Stimulated activated CD4-positive, alpha-beta T cell treated with anti-CD3 and anti-CD28 coated beads, Interleukin-2, amount 100 ng/mL, for 4 hours (primary cell): ENCODE data around the gene CNTNAP4.

Experiments used
- DNase-seq: peaks from one replicate; pipeline ENCODE4 v3.0.0-alpha.2; 2020; ENCODE audit warnings: low read depth

The CNTNAP4 gene

DNA sequence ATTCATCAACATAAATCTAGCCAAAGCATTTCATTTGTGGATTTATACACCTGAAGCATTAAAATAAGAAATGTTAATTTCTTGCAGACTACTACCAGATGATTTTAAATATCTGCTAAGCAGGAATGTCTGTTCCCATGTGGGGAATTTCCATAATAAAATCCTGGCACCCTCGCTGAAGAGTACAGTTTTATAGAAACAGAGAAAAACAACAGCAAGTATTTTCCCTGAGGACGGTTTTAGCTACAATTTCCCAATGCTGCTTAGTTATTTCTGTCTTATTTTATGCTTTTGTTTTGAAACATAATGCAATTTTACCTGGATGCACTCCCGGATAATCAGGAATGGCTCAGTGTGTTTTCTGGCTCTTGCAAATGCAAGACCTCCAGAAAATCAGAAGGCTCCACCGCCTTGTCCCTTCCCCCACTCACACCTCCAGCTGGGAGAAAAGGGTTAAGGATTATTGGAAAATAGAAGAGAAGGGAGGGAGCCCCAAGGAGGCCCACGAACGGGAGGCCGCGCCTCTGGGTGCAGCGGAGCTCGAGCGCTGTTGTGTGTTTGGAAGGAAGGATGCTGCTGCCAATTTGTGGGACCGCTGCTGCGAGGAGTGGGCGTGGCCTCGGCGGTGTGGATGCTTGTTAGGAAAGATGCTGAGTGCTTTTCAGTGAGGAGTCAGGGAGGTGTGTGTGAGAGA lies at the start of gene CNTNAP4:
CNTNAP4 (plus strand) TSS at position 657 of the 694 bp plus-strand sequence. CDS start 262 bp downstream, outside the sequence.
- no peak for DNase-seq

DNA sequence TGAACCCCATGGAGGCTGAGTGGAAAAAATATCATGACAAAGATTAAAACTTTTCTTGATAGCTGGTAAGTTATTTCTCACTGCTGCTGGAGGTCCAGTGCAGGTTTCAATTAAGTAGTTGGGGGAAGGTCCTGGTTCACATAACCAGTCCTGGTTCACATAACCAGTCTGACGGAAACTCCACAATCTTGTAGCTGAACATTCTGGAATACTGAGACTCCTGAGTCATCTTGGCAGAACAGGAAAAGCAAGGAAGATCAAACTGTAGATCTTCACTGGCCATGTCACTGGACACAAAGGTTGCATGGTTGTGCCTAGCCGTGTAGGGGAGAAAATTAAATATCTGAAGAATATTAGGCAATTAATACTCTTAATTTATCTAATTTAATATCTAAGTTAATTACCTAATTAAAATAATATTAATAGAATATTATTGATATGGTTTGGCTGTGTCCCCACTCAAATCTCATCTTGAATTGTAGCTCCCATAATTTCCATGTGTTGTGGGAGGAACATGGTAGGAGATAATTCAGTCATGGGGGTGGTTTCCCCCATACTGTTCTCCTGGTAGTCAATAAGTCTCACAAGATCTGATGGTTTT lies 48.6 kb upstream of the CNTNAP4 start:
- DNase-seq, result no peak

DNA sequence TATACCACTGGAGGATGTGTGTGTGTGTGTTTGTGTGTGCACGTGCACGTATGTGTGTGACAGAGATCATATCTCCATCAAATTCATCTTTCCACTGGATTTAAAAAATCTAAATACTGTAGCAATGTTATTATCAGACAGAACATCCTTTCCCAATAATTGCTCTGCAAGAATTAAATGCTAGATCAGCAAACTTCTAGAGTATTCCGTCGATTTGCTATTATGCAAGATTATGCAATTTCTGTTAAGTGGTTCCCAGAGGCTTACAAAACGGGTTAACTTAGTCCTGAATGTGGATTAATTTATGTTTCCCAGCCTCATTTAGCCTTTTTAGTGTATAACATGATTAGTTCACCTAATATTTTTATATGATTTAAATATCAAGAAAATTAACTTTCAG lies 44.5 kb upstream of the CNTNAP4 start:
- DNase-seq, result no peak

DNA sequence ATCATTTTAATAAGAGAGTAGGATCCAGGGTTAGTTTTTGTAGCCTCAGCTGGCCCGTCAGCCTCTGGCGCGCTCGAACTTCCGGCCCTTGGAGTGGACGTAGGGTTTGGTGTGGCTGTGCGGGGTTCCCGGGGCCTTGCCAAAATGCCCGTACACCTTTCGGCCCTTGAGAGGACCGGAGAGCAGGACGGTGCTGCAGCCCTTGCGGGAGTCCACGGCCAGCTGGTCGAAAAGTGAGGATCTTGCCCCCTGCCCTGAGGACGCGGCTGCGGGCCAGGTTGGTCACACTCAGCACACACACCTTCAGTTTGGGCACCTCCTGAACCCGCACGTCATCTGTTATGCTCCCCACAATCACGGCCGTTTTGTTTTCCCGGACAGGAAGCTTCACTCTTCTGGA lies 42.2 kb upstream of the CNTNAP4 start:
- DNase-seq, result no peak

DNA sequence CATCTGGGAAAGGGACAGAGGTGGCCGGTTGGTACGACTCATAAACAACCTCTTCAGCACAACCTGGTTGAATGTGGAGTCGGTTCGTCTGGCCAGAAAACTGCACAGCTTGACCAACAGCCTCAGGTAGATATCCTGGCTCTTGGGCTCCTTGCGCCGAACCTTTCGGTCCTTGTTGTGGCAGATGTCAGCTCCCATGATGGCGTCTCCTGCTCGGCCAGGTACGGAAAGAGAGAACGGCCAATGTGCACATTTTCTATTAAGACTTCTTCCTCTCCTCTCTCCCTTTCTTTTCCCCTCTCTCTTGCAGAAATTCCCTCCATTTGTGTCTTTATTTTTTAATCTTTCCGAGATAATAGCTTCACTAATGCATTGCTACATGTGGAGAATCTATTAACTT lies 41.8 kb upstream of the CNTNAP4 start:
- no peak for DNase-seq

DNA sequence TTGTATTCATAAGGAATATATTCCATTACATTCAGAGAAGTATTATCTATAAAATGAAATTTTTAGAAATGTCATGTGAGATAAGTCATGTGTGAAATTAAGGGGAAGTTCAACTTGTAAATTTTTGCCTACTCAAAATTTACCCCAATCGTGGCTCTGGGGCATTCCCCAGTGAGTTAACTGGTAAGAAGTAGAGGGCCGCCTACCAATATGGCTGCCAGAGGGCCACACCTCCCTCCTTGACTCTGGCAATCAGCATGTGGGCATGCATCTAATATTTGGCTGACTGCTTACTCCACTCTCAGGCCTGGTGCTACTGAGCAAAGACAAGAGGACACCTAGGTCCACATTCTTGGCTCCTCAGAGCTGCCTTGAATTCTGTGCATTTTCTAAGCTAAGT lies 39.7 kb upstream of the CNTNAP4 start:
- DNase-seq, result no peak

DNA sequence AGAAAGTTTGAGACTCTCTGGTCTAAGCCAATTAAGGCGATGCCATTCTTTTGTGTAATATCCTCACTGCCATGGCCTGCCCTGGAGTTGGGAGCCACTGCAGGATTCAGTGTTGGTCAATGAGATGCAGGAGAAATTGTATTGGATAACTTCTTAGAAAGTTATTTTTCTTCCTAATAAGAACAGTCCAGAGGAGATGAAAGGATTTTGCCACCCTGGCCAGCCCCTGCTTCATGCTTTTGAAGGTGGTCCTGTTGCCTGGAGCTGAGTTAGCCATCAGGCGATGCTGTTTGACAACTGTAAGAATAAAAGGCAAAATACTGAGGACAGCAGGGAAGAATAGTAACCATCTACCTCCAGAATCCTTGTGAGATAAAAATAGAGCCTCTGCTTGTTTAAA lies 35.4 kb upstream of the CNTNAP4 start:
- DNase-seq, result no peak

DNA sequence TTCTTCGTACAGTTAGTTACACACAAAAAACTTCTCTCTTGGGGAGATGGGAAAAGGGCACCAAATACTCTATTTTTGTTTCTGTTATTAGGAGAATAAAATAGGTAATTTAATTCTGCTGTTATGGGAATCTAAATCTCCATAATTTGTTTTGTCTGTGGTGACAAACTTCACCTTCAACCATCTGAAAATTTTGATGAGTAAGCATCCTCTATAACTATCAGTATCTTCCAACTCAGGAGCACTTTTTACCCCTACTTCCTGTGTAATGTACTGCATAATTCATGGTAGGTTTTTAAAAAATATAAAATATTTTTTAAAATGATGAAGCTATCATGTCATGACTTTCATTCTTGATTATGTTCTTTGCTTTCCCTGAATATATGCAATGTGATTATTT lies 33.6 kb upstream of the CNTNAP4 start:
- DNase-seq, result no peak

DNA sequence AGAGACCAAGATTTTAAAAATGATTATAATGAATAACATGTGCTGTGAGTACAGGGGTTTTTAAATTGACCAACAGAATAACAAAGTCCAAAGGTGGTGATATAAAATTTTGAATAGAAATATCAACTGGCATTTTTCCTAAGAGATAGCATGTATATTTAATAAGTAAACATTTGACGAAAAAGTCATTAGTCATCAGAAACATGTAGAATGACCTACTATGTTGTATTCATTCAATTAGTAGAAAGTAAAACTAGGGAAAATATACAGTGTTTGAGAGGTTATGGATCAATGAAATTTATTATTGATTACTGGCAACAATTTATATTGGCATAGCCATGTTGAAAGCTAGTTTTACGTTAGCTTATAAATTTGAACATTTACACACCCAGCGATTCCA lies 30.6 kb upstream of the CNTNAP4 start:
- DNase-seq, result no peak

DNA sequence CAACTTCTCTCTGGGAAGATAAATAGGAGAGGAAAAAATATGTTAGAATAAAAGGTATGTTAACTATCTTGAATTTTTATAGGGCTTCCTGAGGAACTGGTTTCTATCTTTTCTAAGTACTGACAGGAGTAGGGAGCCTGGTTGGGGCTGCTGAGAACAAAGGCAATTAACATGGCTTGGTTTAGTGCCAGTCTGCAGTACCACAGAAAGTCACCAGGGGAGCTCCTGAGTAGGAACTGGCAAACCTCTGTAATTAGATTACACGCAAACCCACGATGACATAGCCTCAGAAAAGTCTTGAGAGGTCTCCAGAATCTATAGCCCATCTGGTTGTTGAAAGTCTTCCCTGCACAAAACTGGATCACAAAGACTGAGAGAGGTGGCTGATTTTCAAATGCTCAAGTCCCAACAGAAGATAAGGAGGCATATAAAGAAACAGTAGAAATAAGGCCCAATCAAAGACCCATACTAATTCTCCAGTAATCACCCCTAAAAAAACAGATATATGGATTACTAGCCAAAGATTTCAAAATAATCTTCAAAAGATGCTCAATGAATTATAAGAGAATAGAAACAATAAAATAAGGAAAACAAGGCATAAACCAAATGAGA lies 11.7 kb upstream of the CNTNAP4 start:
- DNase-seq, result no peak

DNA sequence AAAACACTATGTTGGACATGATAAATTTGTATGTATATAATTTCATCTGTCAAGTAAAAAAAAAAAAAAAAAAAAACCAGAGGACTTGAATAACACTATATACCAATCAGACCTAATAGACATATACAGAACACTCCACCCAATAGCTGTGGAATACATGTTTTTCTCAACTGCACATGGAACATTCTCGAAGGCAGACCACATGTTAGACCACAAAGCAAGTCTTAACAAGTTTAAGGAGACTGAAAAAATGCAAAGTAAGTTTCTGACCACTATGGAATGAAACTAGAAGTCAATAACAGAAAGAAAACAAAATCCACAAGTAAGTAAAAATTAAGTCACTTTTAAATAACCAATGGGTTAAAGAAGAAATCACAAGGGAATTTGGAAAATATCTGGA lies 8.4 kb upstream of the CNTNAP4 start:
- DNase-seq, result no peak

DNA sequence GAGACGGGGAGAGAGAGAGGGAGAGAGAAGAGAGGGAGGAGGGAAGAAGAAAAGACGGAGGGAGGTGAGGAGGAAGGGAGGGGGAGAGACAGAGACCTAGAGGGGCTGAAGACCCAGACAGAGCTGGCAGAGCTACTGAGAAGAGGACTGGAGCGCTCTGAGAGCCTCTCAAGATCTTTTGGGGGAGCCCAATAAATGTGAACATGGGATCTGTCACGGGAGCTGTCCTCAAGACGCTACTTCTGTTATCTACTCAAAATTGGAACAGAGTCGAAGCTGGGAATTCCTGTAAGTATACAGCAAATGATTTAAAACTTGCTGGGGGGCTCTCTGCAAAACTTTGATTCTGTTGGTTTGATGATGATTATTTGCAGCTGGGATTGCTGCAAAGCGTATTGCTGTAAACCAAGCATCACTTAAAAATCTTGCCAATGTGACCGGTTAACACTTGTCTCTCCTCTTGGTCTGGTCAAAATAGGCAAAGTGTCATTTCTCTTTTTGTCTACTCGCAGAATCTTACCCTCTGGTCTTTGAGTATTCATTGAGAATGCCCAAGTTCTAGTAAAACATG lies 344 bp downstream of the CNTNAP4 start:
- DNase-seq, result no peak

DNA sequence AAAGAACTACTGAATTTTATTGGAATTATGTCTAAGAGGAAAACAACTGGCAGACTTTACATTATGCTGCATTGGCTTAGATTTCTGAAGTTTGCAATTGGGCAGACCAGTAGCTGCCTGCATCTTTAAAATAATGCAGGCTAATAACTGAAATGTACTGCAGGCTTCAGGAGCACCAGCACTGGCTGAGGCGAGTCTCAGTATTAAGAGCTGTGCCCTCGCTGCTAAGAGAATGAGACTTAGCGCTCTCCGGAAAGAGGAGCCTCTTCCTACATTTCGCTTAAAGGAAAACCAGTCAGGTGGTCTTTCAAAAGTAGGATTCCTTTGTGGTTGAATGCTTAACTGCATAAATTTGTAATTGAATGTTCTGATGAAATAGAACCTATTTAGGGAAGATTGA lies 885 bp downstream of the CNTNAP4 start:
- no peak for DNase-seq

DNA sequence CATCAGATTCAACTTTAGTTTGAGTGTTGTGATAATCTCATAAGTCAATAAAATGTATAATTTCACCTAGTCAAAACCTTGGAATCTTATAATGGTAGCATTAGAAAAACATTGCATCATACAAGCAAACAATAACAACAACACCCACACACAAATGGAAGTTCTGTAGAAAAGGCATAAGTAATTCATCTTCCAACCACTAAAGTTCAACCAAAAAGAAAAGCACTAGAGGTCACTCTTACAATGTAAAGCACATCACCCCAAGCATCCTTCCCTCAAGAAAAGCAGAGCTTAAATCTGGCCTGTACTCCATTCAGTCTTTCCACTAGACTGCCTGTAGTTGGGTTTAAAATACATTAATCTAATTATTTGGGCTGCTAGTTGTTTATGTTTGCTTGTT lies 1.8 kb downstream of the CNTNAP4 start:
- DNase-seq, result no peak

DNA sequence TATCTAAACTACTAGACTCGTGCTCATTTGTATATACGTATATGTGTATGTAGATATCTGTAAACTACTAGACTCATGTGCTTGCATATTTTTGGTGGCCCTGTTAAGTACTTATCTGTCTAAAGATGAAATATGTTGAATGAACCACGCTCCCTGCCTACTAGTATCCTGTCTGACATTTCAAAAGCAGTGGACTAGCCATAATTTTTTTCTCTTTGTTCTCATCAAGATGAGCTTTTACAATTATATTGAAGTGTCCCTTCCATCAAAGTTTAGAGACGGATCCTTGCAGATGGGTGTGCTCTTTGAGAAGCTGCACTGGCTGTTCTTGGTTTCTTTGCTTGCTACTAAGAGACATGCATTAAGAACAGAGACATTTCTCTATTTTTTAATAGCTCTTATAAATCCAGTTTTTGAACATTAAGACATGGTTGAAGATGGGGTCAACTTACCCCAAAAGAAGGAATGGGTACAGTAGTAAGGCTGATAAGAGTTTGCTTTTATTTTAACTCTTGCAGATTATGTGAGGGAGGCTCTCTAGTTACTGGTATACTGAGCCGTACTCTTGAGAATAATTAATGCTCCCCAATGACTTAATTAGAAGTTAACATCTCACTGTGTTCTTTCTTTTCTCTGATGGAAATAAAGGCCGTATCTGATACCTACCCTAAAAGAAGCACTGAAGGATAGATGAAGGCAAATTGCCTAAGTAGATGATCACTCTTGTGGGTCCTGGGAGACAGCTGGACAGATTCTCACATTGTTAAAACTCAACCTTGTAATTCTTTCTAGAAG lies 3.4 kb downstream of the CNTNAP4 start:
- no peak for DNase-seq

DNA sequence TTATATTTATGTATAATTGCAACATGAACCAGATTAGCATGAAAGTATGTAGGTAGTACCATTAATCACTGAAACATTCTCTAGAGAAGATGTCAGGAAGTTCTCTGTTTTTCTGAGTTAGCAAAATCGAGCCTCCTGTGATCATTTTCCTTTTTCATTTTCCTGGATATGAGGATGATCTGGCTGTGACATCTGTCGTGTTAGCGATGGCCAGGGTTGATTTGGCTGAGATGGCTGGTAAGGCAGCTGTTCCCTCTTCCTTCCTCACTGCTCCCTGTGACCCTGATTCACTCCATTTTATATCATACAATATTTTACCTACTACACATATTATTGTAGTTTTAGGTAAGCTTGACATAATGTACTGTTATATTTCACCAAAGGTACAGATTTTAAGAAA lies 10.3 kb downstream of the CNTNAP4 start:
- DNase-seq, result no peak

DNA sequence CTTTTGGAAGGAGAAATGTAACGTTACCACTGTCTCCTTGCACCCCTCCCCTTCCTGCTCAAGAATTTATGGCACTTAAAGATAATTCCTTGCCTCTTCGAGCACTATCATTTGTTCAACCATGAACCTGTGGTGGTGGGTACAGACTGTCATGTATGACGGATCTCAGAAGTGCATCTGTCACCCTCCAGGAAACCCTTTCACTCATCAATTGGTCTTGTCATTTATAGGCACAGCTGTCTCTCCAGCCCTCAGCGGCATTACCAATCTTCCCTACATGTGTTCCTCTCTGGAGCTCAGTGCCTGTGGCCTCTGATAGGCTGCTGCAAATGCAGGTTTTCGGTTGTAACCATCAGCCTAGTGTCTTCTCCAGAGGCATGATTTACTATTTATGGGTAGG lies 15.0 kb downstream of the CNTNAP4 start:
- no peak for DNase-seq

DNA sequence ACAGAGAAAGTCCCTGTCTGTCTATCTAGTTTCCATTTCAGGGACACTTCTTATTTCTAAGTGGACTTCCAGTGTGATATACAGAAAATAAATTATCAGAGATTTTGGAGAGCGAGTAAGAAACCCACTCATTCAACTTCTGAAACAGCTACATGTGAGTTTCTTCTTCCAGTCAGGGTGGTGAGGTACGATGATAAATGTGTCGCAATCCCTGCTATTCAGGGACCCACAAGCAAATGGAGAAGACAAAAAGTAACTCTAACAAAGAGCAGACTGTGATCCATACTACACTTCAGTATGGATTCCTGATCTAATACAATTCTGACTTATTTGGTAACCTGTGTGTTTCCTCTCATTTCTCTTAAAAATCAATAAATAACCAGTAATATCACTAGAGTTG lies 16.8 kb downstream of the CNTNAP4 start:
- no peak for DNase-seq

DNA sequence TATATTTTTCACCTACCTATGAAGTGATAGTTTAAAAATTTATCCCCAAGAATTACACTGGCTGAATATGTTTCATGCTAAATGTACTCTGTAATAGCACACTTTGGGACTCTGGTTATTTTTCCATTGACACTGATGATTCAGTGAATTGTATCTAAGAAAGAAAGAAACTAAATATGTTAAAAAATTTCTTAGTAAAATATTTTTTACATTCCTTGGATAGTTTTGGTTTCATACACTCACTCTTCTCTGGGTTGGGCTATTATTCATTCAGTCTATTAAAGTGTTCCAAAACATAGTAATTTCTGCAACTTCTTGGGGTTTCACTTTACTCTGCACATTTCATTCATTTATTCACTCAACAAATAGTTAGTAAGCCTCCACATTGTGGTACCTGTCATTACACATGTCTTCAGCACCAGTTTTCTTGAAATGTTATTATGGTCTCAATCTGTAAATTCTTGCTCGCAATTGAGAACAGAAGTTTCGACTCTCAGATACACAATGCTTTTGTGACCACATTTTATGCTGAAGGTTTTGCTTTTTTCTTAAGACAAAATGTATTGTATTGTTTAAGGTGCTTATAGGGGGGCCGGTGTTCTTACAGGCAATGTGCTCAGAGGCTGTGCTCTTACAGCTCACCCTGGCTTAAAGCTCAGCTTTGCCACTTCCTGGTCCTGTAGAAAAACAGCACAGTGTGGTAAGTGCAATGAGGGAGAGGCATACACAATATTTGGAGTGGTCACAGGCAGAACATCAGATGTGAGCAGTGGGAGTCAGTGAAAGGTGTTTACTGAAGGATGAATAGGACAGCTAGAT lies 17.4 kb downstream of the CNTNAP4 start:
- no peak for DNase-seq

DNA sequence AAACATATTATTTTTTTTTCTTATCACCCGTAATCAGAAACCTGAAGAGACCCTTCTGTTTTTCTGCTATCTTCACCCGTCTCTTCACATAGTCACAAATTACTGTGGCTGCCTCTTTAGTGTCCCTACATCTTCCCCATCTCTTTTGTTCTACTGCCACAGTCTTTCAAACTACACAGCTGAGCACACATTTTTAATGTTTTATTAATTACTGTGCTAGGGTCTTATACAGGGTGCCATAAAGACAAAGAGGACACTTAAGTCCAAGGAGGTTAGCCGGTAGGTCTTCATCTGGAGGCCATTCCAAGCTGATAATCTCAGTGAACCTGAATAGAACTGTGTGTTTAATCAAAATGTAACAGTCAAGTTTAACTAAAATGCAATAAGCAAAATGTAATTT lies 20.7 kb downstream of the CNTNAP4 start:
- DNase-seq, result no peak

DNA sequence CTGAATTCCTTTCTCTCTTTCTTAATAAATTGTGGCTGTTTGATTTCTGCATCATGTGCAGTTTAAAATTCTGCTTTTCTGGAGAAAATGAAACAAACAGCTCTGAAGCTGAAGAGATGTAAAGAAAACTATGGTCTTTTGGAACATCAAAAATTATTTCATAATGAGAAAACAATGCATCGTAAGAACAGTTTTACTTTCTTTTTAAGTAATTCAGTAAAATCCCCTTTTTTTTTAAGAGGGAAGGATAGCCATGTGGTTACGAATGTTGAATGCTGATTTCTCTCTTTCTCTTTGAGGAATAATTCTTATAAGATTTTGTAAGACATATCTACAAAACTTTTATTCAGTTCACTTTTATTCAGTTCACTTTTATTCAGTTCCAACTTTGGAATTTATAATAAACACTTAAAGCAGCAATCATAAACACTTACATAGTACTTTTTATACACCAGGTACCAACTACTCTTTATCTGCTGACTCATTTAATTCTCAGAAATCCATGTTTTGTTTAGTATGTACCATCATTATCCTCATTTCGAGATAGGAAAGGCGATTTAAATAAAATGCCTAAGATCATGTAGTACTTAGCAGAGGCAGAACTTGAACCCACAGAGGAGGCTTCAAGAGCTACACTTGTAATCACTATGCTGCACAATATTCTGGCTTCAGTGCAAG lies 26.6 kb downstream of the CNTNAP4 start:
- no peak for DNase-seq
